ENCODE measurements around the gene ACSS1.

ACSS1 gene

GRCh38 chr20:25033265-25033923 is 24.5 kb downstream of the ACSS1 start:
- no peak for DNase-seq
- no peaks in the 10 kb centered on the region for H3K9me3 Mint-ChIP-seq
- H3K27ac Mint-ChIP-seq: no peak overlapping the region
- peaks cover 47 to 72% of the 10 kb centered on the region in 2 donors for H3K4me1 Mint-ChIP-seq (ENCODE audit: low read depth in 2 of 2)
- ATAC-seq (replicated peaks): no peak
- no peak overlapping the region for H3K4me3 Mint-ChIP-seq
- peaks cover 21% of the 10 kb centered on the region for H3K36me3 Mint-ChIP-seq (ENCODE audit: insufficient read depth)
- H3K27me3 Mint-ChIP-seq: no peaks in the 10 kb centered on the region

GRCh38 chr20:25032478-25033264 is 25.3 kb downstream of the ACSS1 start:
- Mint-ChIP-seq H3K27ac (peak overlapping the region in 1 of 2 donors; percentile 10), H3K36me3 (ENCODE audit: insufficient read depth) (peaks cover 25% of the 10 kb centered on the region), H3K9me3 (no peaks in the 10 kb centered on the region), H3K4me3 (no peak overlapping the region), H3K4me1 (ENCODE audit: low read depth in 2 of 2) (peaks cover 44 to 69% of the 10 kb centered on the region in 2 donors), H3K27me3 (no peaks in the 10 kb centered on the region)
- ATAC-seq (replicated peaks): no peak
- DNase-seq: no peak

- peak overlapping the region in 1 of 2 donors; percentile 10 for H3K27ac Mint-ChIP-seq
- H3K9me3 Mint-ChIP-seq: no peaks in the 10 kb centered on the region
- H3K27me3 Mint-ChIP-seq: no peaks in the 10 kb centered on the region
- DNase-seq (no peak), ATAC-seq (replicated peaks) (no peak)
- H3K36me3 Mint-ChIP-seq (ENCODE audit: insufficient read depth): peaks cover 25% of the 10 kb centered on the region
- no peak overlapping the region for H3K4me3 Mint-ChIP-seq
- peaks cover 44 to 70% of the 10 kb centered on the region in 2 donors for H3K4me1 Mint-ChIP-seq (ENCODE audit: low read depth in 2 of 2)
Measured at GRCh38 chr20:25032065-25032477, 25.9 kb downstream of the ACSS1 start.

- ATAC-seq (replicated peaks) (no peak), DNase-seq (no peak)
- H3K36me3 Mint-ChIP-seq (ENCODE audit: insufficient read depth): peaks cover 23% of the 10 kb centered on the region
- no peaks in the 10 kb centered on the region for H3K9me3 Mint-ChIP-seq
- H3K27ac Mint-ChIP-seq: no peak overlapping the region
- no peak overlapping the region for H3K4me3 Mint-ChIP-seq
- H3K27me3 Mint-ChIP-seq: no peaks in the 10 kb centered on the region
- H3K4me1 Mint-ChIP-seq (ENCODE audit: low read depth in 2 of 2): peaks cover 40 to 64% of the 10 kb centered on the region in 2 donors
Measured at GRCh38 chr20:25031241-25031640, 26.7 kb downstream of the ACSS1 start.

- Mint-ChIP-seq H3K9me3 (no peaks in the 10 kb centered on the region), H3K4me3 (no peak overlapping the region), H3K4me1 (ENCODE audit: low read depth in 2 of 2) (peaks cover 36 to 60% of the 10 kb centered on the region in 2 donors), H3K27me3 (no peaks in the 10 kb centered on the region), H3K27ac (no peak overlapping the region), H3K36me3 (ENCODE audit: insufficient read depth) (peaks cover 23% of the 10 kb centered on the region)
- DNase-seq: no peak
- no peak for ATAC-seq (replicated peaks)
Measured at GRCh38 chr20:25030649-25031207, 27.2 kb downstream of the ACSS1 start.

GRCh38 chr20:25030007-25030648 is 27.8 kb downstream of the ACSS1 start:
- no peak for ATAC-seq (replicated peaks)

GRCh38 chr20:25025986-25026605 is 31.8 kb downstream of the ACSS1 start:
- Mint-ChIP-seq H3K4me3 (no peak overlapping the region), H3K9me3 (no peaks in the 10 kb centered on the region), H3K4me1 (ENCODE audit: low read depth in 2 of 2) (peaks cover 33 to 59% of the 10 kb centered on the region in 2 donors), H3K27me3 (no peaks in the 10 kb centered on the region), H3K36me3 (ENCODE audit: insufficient read depth) (peaks cover 15% of the 10 kb centered on the region), H3K27ac (peak overlapping the region in 1 of 2 donors; percentile 65)
- DNase-seq (no peak), ATAC-seq (replicated peaks) (no peak)

More at GRCh38 chr20:25030007-25030648, 27.8 kb downstream of the ACSS1 start:
- H3K27ac Mint-ChIP-seq: peak overlapping the region in 1 of 2 donors; percentile 5
- peaks cover 34 to 62% of the 10 kb centered on the region in 2 donors for H3K4me1 Mint-ChIP-seq (ENCODE audit: low read depth in 2 of 2)
- H3K9me3 Mint-ChIP-seq: no peaks in the 10 kb centered on the region
- H3K4me3 Mint-ChIP-seq: no peak overlapping the region
- DNase-seq: no peak
- peaks cover 18% of the 10 kb centered on the region for H3K36me3 Mint-ChIP-seq (ENCODE audit: insufficient read depth)
- H3K27me3 Mint-ChIP-seq: no peaks in the 10 kb centered on the region

- H3K27me3 Mint-ChIP-seq: no peaks in the 10 kb centered on the region
Measured at GRCh38 chr20:25025091-25025861, 32.7 kb downstream of the ACSS1 start.

GRCh38 chr20:25024171-25024570 is 33.8 kb downstream of the ACSS1 start:
- H3K36me3 Mint-ChIP-seq (ENCODE audit: insufficient read depth): peaks cover 19% of the 10 kb centered on the region
- H3K4me1 Mint-ChIP-seq (ENCODE audit: low read depth in 2 of 2): peaks cover 23 to 43% of the 10 kb centered on the region in 2 donors
- H3K27me3 Mint-ChIP-seq: no peaks in the 10 kb centered on the region
- H3K27ac Mint-ChIP-seq: no peak overlapping the region
- ATAC-seq (replicated peaks) (no peak), DNase-seq (no peak)
- H3K9me3 Mint-ChIP-seq: no peaks in the 10 kb centered on the region
- no peak overlapping the region for H3K4me3 Mint-ChIP-seq

More at GRCh38 chr20:25025091-25025861, 32.7 kb downstream of the ACSS1 start:
- Mint-ChIP-seq H3K27ac (peak overlapping the region in 1 of 2 donors; percentile 35), H3K36me3 (ENCODE audit: insufficient read depth) (peaks cover 17% of the 10 kb centered on the region), H3K4me1 (ENCODE audit: low read depth in 2 of 2) (peaks cover 30 to 51% of the 10 kb centered on the region in 2 donors), H3K9me3 (no peaks in the 10 kb centered on the region), H3K4me3 (no peak overlapping the region)
- DNase-seq: no peak
- no peak for ATAC-seq (replicated peaks)

GRCh38 chr20:25023356-25023755 is 34.6 kb downstream of the ACSS1 start:
- Mint-ChIP-seq H3K4me1 (ENCODE audit: low read depth in 2 of 2) (peaks cover 25 to 35% of the 10 kb centered on the region in 2 donors), H3K27me3 (no peaks in the 10 kb centered on the region), H3K9me3 (no peaks in the 10 kb centered on the region), H3K27ac (peak overlapping the region in 1 of 2 donors; percentile 74), H3K4me3 (no peak overlapping the region), H3K36me3 (ENCODE audit: insufficient read depth) (peaks cover 16% of the 10 kb centered on the region)
- no peak for DNase-seq
- no peak for ATAC-seq (replicated peaks)

- Mint-ChIP-seq H3K36me3 (ENCODE audit: insufficient read depth) (peaks cover 14% of the 10 kb centered on the region), H3K27me3 (no peaks in the 10 kb centered on the region), H3K27ac (peak overlapping the region in 1 of 2 donors; percentile 74), H3K4me3 (no peak overlapping the region), H3K4me1 (ENCODE audit: low read depth in 2 of 2) (peaks cover 25 to 31% of the 10 kb centered on the region in 2 donors), H3K9me3 (no peaks in the 10 kb centered on the region)
- ATAC-seq (replicated peaks) (no peak), DNase-seq (no peak)
Measured at GRCh38 chr20:25022680-25023079, 35.3 kb downstream of the ACSS1 start.

- H3K9me3 Mint-ChIP-seq: no peaks in the 10 kb centered on the region
- H3K27ac Mint-ChIP-seq: no peak overlapping the region
- H3K27me3 Mint-ChIP-seq: no peaks in the 10 kb centered on the region
- peaks cover 23% of the 10 kb centered on the region in 2 donors for H3K4me1 Mint-ChIP-seq (ENCODE audit: low read depth in 2 of 2)
- DNase-seq (no peak), ATAC-seq (replicated peaks) (no peak)
- H3K36me3 Mint-ChIP-seq (ENCODE audit: insufficient read depth): peaks cover 16% of the 10 kb centered on the region
- no peak overlapping the region for H3K4me3 Mint-ChIP-seq
Measured at GRCh38 chr20:25021336-25021735, 36.6 kb downstream of the ACSS1 start.
